ENCODE data around the gene FAM124B.
"Not testable (repeated sequence)": the region's sequence is repeated elsewhere in the genome, so short reads cannot be mapped to it uniquely, and the experiment has no call there.

The FAM124B gene

DNA sequence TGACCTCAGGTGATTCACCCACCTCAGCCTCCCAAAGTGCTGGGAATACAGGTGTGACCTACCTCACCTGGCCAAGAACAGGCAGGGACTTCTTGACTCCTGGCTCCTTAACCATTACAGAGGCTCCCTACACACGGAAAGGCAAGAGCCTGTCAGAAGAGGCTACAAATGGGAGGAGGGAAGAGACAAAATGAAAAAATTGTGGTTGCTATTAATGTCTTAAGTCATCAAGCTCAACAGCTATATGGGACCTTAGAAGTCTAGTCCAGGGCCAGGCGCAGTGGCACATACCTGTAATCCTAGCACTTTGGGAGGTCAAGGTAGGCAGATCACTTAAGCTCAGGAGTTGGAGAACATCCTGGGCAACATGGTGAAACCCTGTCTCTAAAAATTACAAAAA is 11.5 kb upstream of the FAM124B start:
- no peak for DNase-seq (ENCODE audit: low read depth in 2 of 2)

DNA sequence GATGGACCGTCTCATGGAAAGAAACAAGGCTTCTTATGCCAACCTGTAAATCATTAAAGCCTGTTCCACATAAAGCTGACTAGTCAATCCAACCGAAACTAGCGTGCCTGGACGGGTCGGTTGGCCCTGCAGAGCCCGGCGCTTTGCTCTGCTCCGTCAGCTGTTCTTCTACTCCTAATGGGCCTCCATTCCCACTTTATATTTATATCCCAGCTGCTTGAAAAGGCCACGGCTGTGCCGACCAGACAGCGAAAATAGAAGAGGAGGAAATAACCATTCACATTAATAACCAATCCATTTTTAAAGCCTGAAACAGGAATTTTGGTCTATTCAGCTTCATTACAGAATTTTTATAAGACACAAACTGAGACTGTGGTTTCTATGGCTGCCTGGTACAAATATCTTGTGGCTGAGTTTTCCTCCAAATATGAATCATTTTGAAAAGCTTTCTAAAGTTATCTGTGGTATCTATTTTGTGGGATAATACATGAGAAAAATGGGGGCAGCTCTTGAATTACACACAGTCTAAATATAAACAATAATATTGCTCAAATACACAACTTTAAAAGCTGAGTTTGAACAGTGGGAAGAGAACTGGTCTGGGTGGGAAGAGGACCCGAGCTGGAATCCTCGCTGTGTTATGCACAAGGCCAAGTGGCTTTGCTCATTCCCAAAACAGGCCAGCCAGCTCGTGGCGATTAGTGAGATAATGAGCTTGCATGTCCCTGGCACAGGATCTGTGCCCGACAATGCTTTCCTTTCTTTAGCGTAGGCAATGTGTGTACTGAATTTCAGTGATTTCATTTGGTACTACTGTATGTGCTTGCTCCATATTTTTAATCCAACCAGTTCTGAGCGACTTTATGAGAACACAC is 10.5 kb upstream of the FAM124B start:
- no peak for DNase-seq (ENCODE audit: low read depth in 2 of 2)

DNA sequence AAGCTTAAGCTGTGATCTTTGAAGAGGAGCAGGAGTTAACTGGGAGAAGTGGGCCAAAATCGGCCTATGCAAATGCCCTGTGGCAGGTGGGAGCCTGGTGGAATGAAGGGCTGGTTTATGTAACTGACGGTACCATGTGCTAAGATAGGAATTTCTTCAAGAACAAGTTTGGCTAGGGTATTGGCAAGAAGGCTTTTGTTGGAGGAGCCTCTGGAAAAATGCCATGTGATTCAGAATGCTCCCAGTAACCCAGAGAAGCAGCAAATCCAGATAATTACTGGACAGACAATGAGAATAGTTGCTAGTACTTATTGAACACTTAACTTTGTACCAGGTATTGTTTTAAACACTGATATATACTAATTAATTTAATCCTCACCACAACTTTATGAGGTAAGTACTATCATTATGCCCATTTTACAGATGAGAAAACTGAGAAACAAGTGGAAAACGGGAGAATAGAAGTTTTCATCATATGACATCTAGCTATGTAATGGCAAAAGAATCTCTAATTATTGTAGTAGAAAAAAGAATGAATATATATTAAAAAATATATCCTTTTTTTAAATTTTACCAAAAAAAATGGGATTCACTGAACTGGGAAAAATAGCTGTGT is 9.1 kb upstream of the FAM124B start:
- DNase-seq (ENCODE audit: low read depth in 2 of 2), result no peak

DNA sequence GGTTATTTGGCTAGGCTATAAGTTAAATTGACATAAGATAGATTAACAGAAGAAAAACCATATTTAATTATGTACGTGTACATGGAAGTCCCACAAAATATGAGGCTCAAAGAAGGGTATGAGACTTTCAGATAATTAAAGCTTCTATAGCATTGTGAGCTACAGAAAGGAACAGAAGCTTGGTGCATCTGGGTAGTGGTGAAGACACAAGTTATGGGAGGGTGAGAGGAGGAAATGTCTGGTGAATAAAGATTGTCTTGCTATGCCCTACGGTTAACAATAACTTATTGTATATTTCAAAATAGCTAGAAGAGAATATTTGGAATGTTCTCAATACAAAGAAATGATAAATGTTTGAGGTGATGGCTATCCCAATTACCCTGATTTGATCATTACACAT is 6.8 kb upstream of the FAM124B start:
- no peak for DNase-seq (ENCODE audit: low read depth in 2 of 2)

DNA sequence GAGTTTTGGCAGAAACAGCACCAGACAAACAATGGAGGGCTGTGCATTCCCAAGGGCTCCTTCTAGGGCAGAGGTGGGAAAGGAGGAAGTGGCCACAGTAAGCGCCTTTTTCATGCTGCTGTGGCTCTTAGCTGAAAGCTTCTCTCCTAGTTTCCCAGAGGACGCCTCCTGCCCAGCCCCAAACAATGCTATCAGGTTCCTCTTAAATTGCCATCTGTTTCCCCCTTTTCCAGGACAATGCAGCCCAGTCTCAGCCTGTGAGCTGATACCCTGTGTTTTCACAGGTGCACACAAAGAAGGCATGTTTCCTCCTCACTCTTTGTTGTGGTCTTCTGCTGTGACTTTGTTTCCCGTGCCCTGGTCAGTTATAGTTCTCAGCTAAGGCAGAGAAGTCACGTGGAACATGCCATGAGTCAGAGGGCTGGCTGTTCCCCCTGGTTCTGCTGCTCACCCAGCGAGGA is 5.4 kb upstream of the FAM124B start:
- no peak for DNase-seq (ENCODE audit: low read depth in 2 of 2)

DNA sequence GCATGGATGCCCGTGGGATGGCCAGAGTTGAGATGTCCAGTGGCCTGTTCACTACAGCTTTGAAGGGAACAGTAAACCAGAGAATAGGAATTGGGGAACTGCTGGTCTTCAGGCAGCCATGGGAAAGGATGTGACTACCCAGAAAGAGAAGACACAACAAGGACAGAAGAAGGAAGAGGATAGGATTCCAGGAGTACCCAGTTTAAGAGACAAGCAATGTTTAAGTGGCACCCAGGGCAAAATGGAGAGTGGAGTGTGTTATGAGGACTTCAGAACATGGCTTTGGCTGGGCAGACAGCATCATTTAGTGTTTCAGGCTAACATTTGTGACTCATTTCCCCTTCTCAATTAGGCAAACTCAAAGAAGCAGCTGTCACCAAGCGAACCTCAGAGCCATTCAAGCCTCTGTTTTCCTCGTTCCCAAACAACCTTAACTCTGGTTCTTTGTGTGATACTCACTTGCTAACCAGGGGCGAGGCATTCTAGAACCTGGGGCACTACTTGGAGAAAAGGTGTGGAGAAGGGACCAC is 4.0 kb upstream of the FAM124B start:
- DNase-seq (ENCODE audit: low read depth in 2 of 2), result no peak

DNA sequence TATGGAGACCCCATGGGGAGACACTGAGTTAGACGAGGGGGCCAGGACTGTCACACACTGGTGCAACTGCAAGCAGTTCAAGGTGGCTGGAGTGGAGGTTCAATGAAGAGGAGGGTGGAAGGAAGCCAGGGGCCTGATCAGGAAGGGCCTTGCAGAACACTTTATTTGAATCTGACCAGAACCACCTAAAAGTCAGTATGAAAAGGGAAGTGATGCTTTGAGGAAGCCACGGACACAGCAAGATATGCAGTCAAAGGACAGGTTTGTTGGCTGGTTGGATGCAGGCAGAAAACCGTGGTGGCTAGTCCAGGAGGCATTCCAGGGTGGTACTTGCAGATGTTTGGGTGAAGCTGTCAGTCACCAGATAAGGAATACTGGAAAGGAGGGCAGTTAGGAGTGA is 3.5 kb upstream of the FAM124B start:
- DNase-seq (ENCODE audit: low read depth in 2 of 2), result no peak

DNA sequence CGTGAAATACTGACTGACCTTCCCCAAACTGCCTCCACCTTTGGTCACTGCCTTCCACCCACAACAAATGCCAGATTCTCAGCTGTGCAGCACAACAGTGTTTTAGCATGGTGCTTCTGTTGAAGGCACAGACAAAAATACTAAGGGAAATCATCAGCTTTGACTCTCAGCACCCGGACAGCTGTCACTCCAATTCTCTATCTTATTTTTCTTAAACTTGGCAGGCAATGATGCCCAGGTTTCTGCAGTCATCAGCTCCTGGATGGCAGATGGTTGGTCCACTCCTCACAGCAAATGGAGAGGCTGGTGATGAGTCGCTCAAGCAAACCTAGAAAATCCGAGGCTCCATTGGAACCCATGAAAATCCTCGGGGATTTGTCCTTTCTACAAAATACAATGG is 2.9 kb upstream of the FAM124B start:
- no peak for DNase-seq (ENCODE audit: low read depth in 2 of 2)

DNA sequence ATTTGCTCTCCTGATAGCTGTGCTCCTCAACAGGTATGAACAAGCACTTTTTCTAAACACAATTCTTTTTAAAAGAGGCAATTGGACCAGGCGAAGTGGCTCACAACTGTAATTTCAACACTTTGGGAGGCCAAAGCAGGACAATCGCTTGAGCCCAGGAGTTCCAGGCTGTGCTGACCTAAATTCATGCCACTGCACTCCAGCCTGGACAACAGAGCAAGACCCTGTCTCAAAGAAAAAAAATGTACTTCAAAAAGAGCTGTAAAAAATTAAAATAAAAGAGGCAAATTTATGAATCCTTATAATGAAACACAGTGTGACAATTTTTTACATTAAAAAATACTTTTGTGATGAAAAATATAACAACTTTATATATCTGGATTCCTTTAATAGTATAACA is 1.8 kb upstream of the FAM124B start:
- no peak for DNase-seq (ENCODE audit: low read depth in 2 of 2)

DNA sequence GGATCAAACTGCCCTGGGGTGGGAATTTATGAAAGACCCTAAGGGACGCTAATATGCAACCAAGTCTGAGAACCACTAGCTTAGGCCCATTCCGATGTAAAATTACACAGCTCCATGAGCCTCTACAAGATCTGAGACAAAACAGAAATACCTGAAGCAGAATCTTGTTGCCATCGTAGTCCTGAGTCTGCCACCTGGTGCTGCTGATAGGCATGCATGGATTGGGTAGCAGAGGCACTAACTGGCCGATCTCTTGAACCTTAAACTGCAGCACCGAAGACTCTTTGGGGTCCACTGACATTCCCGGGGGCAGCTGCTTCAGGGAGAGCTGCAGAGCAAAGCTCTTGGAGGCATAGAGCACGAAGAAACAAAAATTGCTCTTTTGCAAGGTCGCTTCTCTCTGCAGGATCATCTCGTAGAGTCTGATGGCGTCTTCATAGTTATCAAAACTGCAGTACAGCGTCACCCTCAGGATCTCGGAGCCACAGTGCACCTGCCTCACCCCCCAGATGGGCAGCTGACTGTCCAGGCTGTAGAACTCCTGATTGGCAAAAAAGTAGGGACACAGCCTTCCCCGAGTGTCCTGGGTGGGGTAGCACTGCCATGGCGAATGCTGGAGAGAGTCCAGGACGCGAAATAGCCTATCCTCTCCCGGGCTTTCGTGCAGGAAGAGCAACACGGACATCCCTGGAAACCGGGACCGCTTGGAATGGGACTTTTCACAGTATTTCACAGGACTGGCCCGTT is 848 bp downstream of the FAM124B start:
- no peak for DNase-seq (ENCODE audit: low read depth in 2 of 2)

DNA sequence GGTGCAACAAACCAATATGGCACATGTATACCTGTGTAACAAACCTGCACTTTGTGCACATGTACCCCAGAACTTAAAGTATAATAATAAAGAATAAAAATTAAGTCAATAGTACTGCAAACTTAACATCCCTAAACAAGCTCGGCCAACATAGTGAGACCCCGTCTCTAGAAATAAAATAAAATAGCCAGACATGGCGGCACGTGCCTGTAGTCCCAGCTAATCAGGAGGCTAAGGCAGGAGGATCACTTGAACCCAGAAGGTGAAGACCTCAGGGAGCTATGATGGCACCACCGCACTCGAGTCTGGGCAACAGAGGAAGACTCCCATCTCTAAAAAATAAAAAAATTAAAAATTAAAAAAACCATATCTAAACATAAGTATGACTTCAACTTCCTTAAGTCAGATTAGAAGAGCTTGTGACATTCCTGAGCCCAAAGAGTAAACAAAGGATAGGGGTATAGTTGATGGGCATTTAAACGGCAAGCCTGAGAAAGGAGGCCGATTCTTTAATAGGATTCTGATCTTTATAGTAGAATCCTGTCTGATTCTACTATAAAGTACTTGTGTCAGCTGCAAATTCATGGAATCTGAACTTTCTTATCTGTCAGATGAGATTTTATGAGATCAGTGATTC is 1.6 kb downstream of the FAM124B start:
- no peak for DNase-seq (ENCODE audit: low read depth in 2 of 2)

DNA sequence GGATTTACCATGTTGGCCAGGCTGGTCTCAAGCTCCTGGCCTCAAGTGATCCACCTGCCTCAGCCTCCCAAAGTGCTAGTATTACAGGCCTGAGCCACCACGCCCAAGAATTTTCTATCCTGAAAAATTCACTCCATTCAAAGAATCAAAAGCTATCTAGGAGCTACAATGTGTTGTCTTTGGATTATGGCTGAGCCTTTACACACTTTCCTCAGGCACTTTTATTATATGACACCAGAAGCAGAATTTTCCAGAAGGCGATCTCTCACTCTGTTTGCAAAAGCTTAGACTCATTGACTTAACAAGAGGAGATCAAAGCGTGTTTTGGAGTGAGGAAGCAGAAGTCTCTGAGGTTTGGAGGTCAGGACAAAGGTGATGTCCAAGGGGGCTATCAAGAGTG is 3.6 kb downstream of the FAM124B start:
- no peak for DNase-seq (ENCODE audit: low read depth in 2 of 2)

DNA sequence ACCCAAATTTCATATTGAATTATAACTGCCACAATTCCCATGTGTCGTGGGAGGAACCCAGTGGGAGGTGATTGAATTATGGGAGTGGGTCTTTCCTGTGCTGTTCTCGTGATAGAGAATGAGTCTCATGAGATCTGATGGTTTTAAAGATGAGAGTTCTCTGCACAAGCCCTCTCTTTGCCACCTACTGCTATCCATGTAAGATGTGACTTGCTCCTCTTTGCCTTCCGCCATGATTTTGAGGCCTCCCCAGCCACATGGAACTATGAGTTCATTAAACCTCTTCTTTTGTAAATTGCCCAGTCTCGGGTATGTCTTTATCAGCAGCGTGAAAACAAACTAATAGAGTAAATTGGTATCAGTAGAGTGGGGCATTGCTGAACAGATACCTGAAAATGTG is 4.8 kb downstream of the FAM124B start:
- not testable (repeated sequence) for DNase-seq (ENCODE audit: low read depth in 2 of 2)

DNA sequence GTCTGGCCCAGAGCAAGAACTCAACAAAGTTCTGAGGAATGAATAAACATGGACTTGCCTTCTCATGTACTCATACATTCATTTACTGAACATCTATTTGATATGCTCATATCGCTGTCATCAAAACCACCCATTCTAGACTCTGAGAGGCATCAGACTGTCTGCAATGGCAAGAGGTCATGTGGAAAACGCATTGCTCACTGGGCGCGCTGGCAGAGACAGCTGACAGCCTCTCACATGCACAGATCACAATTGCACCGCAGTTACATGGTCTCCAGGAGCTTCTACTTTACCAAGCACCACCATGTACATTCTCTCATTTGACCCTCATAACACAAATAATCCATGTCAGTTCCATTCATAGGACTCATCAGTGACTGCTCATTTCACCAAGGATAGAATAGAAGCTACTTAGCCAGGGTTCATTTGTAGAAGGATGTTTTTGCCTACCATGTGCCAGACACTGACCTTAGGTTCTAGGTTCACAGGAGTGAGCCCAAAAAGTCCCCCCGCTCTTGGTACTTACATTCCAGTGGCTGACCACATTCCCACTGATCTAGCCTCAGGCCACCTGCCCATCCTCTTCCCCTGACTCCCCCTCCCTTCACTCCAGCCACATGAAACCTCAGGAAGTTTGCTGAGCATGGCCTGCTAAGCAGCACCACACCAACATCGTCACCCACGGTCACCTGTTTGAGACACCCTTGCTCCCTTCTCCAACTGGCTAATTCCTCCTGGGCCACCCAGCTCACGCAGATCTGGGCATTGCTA is 6.1 kb downstream of the FAM124B start:
- DNase-seq (ENCODE audit: low read depth in 2 of 2), result no peak

DNA sequence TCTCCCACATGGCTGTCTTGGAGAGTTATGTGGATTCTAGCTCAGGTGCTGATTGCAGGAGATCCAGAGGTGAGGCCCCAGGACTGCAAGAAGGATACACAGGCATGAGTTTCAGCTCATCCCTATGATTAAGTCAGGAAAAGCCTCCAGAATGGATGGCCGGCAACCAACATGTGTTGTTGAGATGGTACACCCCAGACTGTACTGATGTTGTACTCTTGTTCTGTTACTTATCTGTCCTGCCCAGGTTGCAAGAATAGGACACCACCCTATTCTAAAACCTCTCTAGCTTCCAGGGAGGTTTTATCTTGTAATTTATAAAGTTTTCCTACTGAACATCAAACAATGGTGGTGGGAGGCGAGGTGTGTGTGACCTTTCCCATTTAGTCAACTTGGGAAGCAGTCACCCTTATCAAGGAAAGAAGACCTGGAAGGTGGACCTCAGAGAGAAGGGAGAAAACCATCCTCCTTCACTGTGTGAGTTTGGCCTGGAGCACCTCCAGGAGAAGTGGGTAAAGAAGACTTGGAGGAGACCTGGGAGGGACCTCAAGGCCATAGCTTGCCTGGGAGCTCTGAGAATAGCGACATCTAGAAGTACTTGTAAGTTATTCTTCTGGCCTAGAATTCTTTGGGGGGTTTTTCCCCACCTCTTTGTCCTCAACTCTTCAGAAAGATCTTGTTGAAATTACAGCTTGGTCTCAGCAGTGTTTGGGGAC is 8.6 kb downstream of the FAM124B start:
- no peak for DNase-seq (ENCODE audit: low read depth in 2 of 2)

DNA sequence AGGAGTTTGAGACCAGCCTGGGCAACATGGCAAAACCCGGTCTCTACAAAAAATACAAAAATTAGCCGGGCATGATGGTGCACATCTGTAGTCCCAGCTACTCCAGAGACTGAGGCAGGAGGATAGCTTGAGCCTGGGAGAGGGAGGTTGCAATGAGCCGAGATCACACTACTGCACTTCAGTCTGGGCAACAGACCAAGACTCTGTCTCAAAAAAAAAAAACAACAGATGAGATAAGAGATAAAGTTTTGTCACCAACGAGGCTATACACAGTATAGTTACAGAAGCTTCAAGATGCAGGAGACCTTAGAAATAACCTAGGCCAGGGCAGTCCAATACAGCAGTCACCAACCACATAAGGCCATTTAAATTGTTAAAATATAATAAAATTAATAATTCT is 9.4 kb downstream of the FAM124B start:
- DNase-seq (ENCODE audit: low read depth in 2 of 2), result no peak

DNA sequence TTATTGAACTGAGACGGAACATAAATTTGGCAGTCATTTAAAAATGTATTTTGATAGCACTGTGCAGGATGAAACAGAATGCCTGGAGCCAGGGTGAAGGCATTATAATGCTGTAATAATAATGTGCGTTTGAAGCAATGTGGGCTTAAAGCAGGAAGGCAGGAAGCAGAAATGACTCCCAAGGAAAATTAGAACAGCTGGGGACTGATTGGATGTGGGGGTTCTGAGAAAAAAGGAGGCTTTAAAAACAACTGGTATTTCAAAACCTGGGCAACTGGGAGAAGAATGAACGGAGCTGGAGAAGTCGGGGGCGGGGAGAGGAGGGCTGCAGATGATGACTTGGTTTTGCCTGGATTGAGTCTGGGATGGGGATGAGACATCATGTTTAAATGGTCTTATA is 12.6 kb downstream of the FAM124B start:
- no peak for DNase-seq (ENCODE audit: low read depth in 2 of 2)

DNA sequence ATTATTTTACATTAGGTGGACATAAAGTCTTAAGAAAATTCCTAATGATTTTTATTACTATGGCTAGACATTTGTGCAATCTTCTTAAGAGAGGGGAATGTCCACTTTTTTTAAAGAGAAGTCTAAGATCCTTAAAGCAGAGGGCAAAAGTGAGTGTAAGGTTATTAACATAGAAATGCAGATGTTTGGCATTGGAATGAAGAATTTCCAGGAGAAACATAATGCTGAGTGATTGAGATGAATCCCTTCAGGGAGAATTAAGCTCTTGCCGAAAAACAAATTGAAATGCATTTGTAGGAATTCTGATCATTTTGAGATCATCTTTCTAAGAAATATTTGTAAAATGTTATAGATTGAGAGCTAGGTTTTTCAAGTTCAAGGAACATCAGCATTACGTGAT is 15.0 kb downstream of the FAM124B start:
- DNase-seq (ENCODE audit: low read depth in 2 of 2), result no peak

DNA sequence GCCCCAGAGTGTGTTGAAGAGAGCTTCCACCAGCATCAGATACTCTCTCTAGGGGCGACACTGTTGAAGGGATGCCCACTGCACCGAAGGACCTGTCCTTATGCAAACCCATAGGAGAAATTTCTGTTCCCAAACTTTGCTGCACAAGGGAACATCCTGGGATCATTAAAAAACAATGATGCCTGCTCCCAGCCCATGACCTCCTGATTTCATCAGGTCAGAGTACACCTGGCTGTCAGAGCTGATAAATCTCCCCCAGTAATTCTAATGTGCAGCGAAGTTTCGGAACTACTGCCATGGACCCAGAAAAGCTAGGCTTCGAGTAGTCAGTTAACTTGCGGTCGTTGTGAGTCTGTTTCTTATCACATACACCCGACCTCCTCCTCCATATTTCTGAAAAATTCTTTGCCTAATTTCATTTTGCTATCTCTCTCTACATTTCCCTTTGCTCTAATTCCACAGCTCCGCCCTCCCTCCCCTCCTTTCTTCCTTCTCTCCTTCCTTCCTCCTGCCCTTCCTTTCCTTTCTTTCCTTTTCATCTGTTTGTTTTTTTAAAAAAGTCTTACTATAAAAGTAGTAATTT is 18.8 kb downstream of the FAM124B start:
- DNase-seq (ENCODE audit: low read depth in 2 of 2), result no peak

DNA sequence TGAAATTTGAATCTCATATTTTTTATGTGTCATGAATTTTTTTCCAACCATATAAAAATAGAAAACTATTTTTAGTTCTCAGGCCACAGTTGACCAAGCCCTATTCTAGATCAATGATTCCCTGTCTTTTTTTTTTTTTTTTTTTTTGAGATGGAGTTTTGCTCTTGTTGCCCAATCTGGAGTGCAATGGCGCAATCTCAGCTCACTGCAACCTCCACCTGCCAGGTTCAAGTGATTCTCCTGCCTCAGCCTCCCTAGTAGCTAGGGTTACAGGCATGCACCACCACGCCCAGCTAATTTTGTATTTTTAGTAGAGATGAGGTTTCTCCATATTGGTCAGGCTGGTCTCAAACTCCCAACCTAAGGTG is 19.6 kb downstream of the FAM124B start:
- not testable (repeated sequence) for DNase-seq (ENCODE audit: low read depth in 2 of 2)
